ENCODE results near the gene HACD2. TPM values are rescaled to one million over a fixed set of nuclear protein-coding genes. Genes with fewer than 3 reads are reported as not detected.

The HACD2 gene
- total and polyA plus RNA-seq, 10 of the 15 experiments (the other 5 are each of a cell fraction or from before 2014, with no cell fraction given) = 9.1 to 30.0 (median 18.8) TPM

DNA sequence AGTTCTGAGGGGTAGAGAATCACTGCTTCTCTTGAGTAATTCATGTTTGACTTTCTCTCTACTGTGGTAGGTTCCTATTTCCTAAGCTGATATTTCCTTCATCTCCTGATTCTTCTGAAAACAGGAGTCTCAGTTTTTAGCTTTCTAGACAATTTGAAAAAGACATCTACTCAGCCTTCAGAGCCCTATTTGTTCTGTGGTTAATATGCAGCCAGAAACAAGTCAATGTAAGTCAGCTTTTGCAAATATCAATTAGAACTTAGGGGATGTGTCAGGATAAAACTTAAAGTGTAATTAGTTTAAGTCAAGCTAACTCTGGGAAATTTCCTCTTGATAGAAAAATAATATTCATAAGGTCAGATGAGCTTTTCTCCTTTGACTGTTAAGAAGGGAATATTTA, 21.7 kb upstream of the HACD2 start:
- no TSS peak for BruUV-seq (replicated peaks)
- Histone ChIP-seq H3K9ac (ENCODE audit: control insufficient read depth, insufficient read depth, low read length) (no peak overlapping the region), H3K36me3 (ENCODE audit: control insufficient read depth in 2 of 2, insufficient read depth in 2 of 2, low read length in 1 of 2) (no peaks in the 10 kb centered on the region; a peak in 1 of 4 replicates), H4K20me1 (ENCODE audit: control insufficient read depth, insufficient read depth) (no peaks in the 10 kb centered on the region), H3K4me3 (no peak overlapping the region), H3K4me1 (ENCODE audit: control insufficient read depth, insufficient read depth, low read length) (peaks cover 23% of the 10 kb centered on the region), H3K27me3 (replicated peaks in 1 of 2; ENCODE audit: control insufficient read depth in 2 of 2, insufficient read depth in 2 of 2, low read length in 1 of 2) (no peaks in the 10 kb centered on the region), H3K27ac (ENCODE audit: control insufficient read depth, insufficient read depth) (peak overlapping the region; percentile 45; the same call in 1 of the 2 replicates), H3K9me3 (replicated peaks; ENCODE audit: control insufficient read depth, insufficient read depth, low read length) (no peaks in the 10 kb centered on the region), H3K79me2 (ENCODE audit: control insufficient read depth, insufficient read depth, low read length) (no peaks in the 10 kb centered on the region; the same call in 1 of the 2 replicates), H2AFZ (ENCODE audit: control insufficient read depth, low read depth, low read length) (peak overlapping the region; percentile 32), H3K4me2 (ENCODE audit: control insufficient read depth, insufficient read depth) (0 out of 2 replicates have a peak overlapping the region, but pooled peaks have one; percentile 27)
- POLR2A ChIA-PET = interaction anchor here (1.5 to 2.3 kb wide), 2 partner anchors 19 to 22 kb away, joined by 3 to 19 read pairs; partner anchors contain the start of gene HACD2
- SMC1A ChIA-PET (ENCODE audit: uncharacterized antibody, unreplicated experiment) = interaction anchor here (0.7 to 1.7 kb wide), 8 partner anchors 11 to 36 kb away, joined by 3 to 12 read pairs (median 4); partner anchors contain the start of gene HACD2
- RAD21 ChIA-PET (ENCODE audit: unreplicated experiment) = interaction anchor here (1.1 to 1.5 kb wide), 3 partner anchors 12 to 21 kb away, joined by 3 to 6 read pairs (median 3); no protein-coding TSS in a partner anchor
- CTCF ChIA-PET = interaction anchor here (0.7 to 2.9 kb wide), 7 partner anchors 8 to 117 kb away, joined by 3 to 19 read pairs (median 3); no protein-coding TSS in a partner anchor
- in situ Hi-C loops (cut with MboI) (no loop called here), intact Hi-C loops (cut with micrococcal nuclease; ENCODE audit: unreplicated experiment) (no loop called here)
- DNase-seq (ENCODE audit: low read depth, low spot score) (no peak), ATAC-seq (no peak), FAIRE-seq (peak; percentile 38)
- TF ChIP-seq NFYB (IDR thresholded peaks at IDR 0.05; ENCODE audit: insufficient read depth, low read depth, low read length) = no peak
- TF ChIP-seq CBX3 (IDR thresholded peaks at IDR 0.05; ENCODE audit: borderline replicate concordance, low read depth) = no peak
- no peak for TF ChIP-seq EP300 (IDR thresholded peaks at IDR 0.05; ENCODE audit: borderline replicate concordance in 1 of 2, control insufficient read depth in 1 of 2, low read depth in 2 of 2, low read length in 2 of 2)
- no peak for TF ChIP-seq ZNF207 (IDR thresholded peaks at IDR 0.05; ENCODE audit: borderline replicate concordance)
- TF ChIP-seq RB1 (IDR thresholded peaks at IDR 0.05; ENCODE audit: borderline replicate concordance) = no peak
- TF ChIP-seq, protein P1, sequence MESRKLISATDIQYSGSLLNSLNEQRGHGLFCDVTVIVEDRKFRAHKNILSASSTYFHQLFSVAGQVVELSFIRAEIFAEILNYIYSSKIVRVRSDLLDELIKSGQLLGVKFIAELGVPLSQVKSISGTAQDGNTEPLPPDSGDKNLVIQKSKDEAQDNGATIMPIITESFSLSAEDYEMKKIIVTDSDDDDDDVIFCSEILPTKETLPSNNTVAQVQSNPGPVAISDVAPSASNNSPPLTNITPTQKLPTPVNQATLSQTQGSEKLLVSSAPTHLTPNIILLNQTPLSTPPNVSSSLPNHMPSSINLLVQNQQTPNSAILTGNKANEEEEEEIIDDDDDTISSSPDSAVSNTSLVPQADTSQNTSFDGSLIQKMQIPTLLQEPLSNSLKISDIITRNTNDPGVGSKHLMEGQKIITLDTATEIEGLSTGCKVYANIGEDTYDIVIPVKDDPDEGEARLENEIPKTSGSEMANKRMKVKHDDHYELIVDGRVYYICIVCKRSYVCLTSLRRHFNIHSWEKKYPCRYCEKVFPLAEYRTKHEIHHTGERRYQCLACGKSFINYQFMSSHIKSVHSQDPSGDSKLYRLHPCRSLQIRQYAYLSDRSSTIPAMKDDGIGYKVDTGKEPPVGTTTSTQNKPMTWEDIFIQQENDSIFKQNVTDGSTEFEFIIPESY (IDR thresholded peaks at IDR 0.05) = no peak
- TF ChIP-seq, protein P2, sequence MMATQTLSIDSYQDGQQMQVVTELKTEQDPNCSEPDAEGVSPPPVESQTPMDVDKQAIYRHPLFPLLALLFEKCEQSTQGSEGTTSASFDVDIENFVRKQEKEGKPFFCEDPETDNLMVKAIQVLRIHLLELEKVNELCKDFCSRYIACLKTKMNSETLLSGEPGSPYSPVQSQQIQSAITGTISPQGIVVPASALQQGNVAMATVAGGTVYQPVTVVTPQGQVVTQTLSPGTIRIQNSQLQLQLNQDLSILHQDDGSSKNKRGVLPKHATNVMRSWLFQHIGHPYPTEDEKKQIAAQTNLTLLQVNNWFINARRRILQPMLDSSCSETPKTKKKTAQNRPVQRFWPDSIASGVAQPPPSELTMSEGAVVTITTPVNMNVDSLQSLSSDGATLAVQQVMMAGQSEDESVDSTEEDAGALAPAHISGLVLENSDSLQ (IDR thresholded peaks at IDR 0.05) = no peak
- TF ChIP-seq TCF3 (IDR thresholded peaks at IDR 0.05; ENCODE audit: borderline replicate concordance, insufficient read depth, low read depth, low read length) = no peak
- no peak for TF ChIP-seq SMC3 (IDR thresholded peaks at IDR 0.05; ENCODE audit: borderline replicate concordance, low read length)
- TF ChIP-seq, protein P3, sequence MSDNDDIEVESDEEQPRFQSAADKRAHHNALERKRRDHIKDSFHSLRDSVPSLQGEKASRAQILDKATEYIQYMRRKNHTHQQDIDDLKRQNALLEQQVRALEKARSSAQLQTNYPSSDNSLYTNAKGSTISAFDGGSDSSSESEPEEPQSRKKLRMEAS (IDR thresholded peaks at IDR 0.05; ENCODE audit: low read depth, low read length) = no peak
- TF ChIP-seq CTCF (IDR thresholded peaks at IDR 0.05 in 2 of 3, conservative IDR thresholded peaks at IDR 0.05 in 1 of 3; ENCODE audit: control insufficient read depth in 2 of 3, extremely low read depth in 1 of 3, insufficient read depth in 1 of 3, low read depth in 3 of 3, low read length in 3 of 3) = no peak
- no peak for TF ChIP-seq HCFC1 (IDR thresholded peaks at IDR 0.05; ENCODE audit: low read length)
- TF ChIP-seq, protein P4, sequence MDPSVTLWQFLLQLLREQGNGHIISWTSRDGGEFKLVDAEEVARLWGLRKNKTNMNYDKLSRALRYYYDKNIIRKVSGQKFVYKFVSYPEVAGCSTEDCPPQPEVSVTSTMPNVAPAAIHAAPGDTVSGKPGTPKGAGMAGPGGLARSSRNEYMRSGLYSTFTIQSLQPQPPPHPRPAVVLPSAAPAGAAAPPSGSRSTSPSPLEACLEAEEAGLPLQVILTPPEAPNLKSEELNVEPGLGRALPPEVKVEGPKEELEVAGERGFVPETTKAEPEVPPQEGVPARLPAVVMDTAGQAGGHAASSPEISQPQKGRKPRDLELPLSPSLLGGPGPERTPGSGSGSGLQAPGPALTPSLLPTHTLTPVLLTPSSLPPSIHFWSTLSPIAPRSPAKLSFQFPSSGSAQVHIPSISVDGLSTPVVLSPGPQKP (IDR thresholded peaks at IDR 0.05; ENCODE audit: low read depth, low read length) = no peak
- TF ChIP-seq, protein P5, sequence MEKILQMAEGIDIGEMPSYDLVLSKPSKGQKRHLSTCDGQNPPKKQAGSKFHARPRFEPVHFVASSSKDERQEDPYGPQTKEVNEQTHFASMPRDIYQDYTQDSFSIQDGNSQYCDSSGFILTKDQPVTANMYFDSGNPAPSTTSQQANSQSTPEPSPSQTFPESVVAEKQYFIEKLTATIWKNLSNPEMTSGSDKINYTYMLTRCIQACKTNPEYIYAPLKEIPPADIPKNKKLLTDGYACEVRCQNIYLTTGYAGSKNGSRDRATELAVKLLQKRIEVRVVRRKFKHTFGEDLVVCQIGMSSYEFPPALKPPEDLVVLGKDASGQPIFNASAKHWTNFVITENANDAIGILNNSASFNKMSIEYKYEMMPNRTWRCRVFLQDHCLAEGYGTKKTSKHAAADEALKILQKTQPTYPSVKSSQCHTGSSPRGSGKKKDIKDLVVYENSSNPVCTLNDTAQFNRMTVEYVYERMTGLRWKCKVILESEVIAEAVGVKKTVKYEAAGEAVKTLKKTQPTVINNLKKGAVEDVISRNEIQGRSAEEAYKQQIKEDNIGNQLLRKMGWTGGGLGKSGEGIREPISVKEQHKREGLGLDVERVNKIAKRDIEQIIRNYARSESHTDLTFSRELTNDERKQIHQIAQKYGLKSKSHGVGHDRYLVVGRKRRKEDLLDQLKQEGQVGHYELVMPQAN (conservative IDR thresholded peaks at IDR 0.05) = no peak
- no peak for TF ChIP-seq NRF1 (conservative IDR thresholded peaks at IDR 0.05; ENCODE audit: low read depth, low read length)
